Mucosa of descending colon (tissue), 3 donors: ENCODE results near the gene POLR3K. TPM values are rescaled to one million over a fixed set of nuclear protein-coding genes. Genes with fewer than 3 reads are reported as not detected.
"Not testable (repeated sequence)": the region's sequence is repeated elsewhere in the genome, so short reads cannot be mapped to it uniquely, and the experiment has no call there.

Experiments
- ATAC-seq: fragments of 200-7000 bp; cut with Tn5 transposase; one replicate; pipeline ENCODE4 v1.9.1; 2020; ENCODE audit warnings: mild to moderate bottlenecking, moderate library complexity
- DNase-seq, 3 donors: peaks; one replicate each; pipeline ENCODE4 v3.0.0-alpha.2; 2020
- H3K36me3 ChIP-seq: fragments of 200-600 bp; one replicate; pipeline ENCODE4 v1.8.0; 2021; ENCODE audit warnings: low read depth, mild to moderate bottlenecking
- H3K4me1 ChIP-seq: fragments of 200-600 bp; one replicate; pipeline ENCODE4 v1.8.0; 2021; ENCODE audit warnings: low read depth, mild to moderate bottlenecking
- H3K4me3 ChIP-seq: fragments of 200-600 bp; one replicate; pipeline ENCODE4 v1.8.0; 2021; ENCODE audit warnings: mild to moderate bottlenecking
- H3K9me3 ChIP-seq: fragments of 200-600 bp; one replicate; pipeline ENCODE4 v1.8.0; 2021; ENCODE audit warnings: mild to moderate bottlenecking
- CTCF ChIP-seq: fragments of 200-600 bp; IDR thresholded peaks from one replicate; pipeline ENCODE4 v1.8.0; 2022; ENCODE audit warnings: antibody characterized with exemption, mild to moderate bottlenecking
- intact Hi-C, 2 donors: fragments of 100-400 bp; cut with DNase I in 1 of 2; cut with micrococcal nuclease in 1 of 2; formaldehyde crosslinking; loops; one replicate each; pipeline versions ENCODE4 v1.11.0 to v1.11.1; 2022; cut with DNase I, micrococcal nuclease
- microRNA-seq: library from miRNA; unstranded; fragments of <30 nt; microRNA quantifications from one replicate; pipeline ENCODE4, GENCODE V29; 2019
- total RNA-seq, 3 donors: library from RNA; stranded (reverse); fragmentation: NEBNext Ultra II Directional in 2 of 3; extraction: Animal tissue kit (Norgen Biotek cat#: 25700) in 2 of 3; gene quantifications; one replicate each; pipeline versions ENCODE4 v1.2.1 to v1.2.4, GENCODE V29; 2021 to 2023
- donor health status: DM: no; HTN: no; CAD: no; lungs with moderate emphysema.
- donor health status: DM: no; HTN: no; CAD: no.
- donor health status: DM: no; HTN: yes; CAD: no.

The POLR3K gene
- total RNA-seq, 3 donors from 2014 or later, result 10.0 to 13.0 (median 12.6) TPM

GRCh38 chr16:10772-11171, 42.6 kb downstream of the POLR3K start:
- intact Hi-C loops, H3K9me3 ChIP-seq, H3K36me3 ChIP-seq, H3K4me1 ChIP-seq, H3K4me3 ChIP-seq: not testable (repeated sequence)
- DNase-seq, result peak; percentile 95 to 99 (median 97)
- ATAC-seq, result peak; percentile 33
- peak; percentile 44 for TF ChIP-seq CTCF

- H3K4me3 ChIP-seq, result no peak overlapping the region
- H3K36me3 ChIP-seq, result no peaks in the 10 kb centered on the region
- no peaks in the 10 kb centered on the region for H3K4me1 ChIP-seq
- ATAC-seq (peak; percentile 80), DNase-seq (peak in 2 of 3 donors; percentile 42 to 58)
- H3K9me3 ChIP-seq, result no peaks in the 10 kb centered on the region
- intact Hi-C loops, result no loop called here
- no peak for TF ChIP-seq CTCF
Observed at GRCh38 chr16:9903-10665, 43.3 kb downstream of the POLR3K start.

Small RNA genes within 50 kb of the gene (microRNA-seq; reads per million reads assigned to microRNA genes)
- not detected for gene MIR6859-4

Other genes starting within 250 kb of the POLR3K start
- 10 to 100 TPM; 18.8 to 24.9 (median 20.6) TPM for gene SNRNP25, start 220 bp upstream of the POLR3K start, total RNA-seq
- 10 to 100 TPM; 27.2 to 39.2 (median 36.9) TPM for gene RHBDF1, start 19.0 kb upstream of the POLR3K start, total RNA-seq
- gene MPG, start 24.6 kb upstream of the POLR3K start, total RNA-seq, result 10 to 100 TPM; 25.0 to 30.3 (median 29.9) TPM
- 10 to 100 TPM; 20.0 to 27.0 (median 21.0) TPM for gene NPRL3, start 85.1 kb upstream of the POLR3K start, total RNA-seq
- gene HBZ, start 99.0 kb upstream of the POLR3K start, total RNA-seq, result under 1 TPM in 1 of 3 donors, not detected in 2; 0.41 TPM
- not detected for gene HBM, start 112.4 kb upstream of the POLR3K start, total RNA-seq
- 1 to 10 TPM in 2 of 3 donors, not detected in 1; 2.9 to 3.4 TPM for gene HBA2, start 119.3 kb upstream of the POLR3K start, total RNA-seq
- 1 to 10 TPM in 2 of 3 donors, not detected in 1; 4.3 to 8.5 TPM for gene HBA1, start 123.1 kb upstream of the POLR3K start, total RNA-seq
- gene HBQ1, start 126.9 kb upstream of the POLR3K start, total RNA-seq, result not detected
- gene LUC7L, start 175.8 kb upstream of the POLR3K start, total RNA-seq, result 10 to 100 TPM; 47.8 to 86.8 (median 67.2) TPM
- gene FAM234A, start 181.2 kb upstream of the POLR3K start, total RNA-seq, result 100 to 1,000 TPM in 1 of 3 donors, 10 to 100 TPM in 2; 87.1 to 129 (median 99.1) TPM
- 10 to 100 TPM in 1 of 3 donors, 1 to 10 TPM in 2; 2.6 to 10.0 (median 8.1) TPM for gene RGS11, start 222.3 kb upstream of the POLR3K start, total RNA-seq
- 1 to 10 TPM; 1.7 to 6.8 (median 1.9) TPM for gene ARHGDIG, start 227.0 kb upstream of the POLR3K start, total RNA-seq
- gene PDIA2, start 229.6 kb upstream of the POLR3K start, total RNA-seq, result 1 to 10 TPM in 2 of 3 donors, under 1 TPM in 1; 0.23 to 2.8 (median 1.3) TPM